ENCODE measurements around the gene DNASE1.
"Not testable (repeated sequence)": the region's sequence is repeated elsewhere in the genome, so short reads cannot be mapped to it uniquely, and the experiment has no call there.

DNASE1 gene

DNA sequence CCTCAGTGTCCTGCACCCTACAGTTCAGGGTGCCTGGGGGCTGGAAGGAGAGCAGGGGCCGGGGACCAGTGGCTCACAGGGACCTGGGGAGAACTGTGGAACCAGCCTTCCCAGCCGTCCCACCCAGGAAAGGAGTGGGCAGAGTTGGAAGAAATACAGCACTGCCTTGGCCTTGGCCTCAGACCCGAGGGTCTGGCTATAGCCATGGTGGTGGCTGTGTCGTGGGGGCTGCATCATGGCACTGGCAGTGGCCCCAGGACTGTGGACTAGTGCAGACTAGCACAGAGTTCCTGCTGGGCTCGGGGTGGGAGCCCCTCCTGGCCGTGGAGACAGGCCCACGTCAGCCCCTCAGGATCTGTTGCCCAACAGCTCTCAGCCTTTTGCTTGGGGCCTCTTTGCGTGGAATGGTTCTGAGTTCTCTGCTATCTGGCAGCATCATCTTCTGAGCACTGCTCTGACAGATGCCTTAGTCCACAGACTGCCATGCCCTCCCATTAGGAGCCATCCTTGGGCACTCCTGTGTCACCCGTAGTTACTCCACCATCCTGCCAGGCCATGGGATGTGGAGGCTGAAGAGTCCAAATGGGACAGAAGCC is 12.6 kb upstream of the DNASE1 start:
- no peak for DNase-seq

DNA sequence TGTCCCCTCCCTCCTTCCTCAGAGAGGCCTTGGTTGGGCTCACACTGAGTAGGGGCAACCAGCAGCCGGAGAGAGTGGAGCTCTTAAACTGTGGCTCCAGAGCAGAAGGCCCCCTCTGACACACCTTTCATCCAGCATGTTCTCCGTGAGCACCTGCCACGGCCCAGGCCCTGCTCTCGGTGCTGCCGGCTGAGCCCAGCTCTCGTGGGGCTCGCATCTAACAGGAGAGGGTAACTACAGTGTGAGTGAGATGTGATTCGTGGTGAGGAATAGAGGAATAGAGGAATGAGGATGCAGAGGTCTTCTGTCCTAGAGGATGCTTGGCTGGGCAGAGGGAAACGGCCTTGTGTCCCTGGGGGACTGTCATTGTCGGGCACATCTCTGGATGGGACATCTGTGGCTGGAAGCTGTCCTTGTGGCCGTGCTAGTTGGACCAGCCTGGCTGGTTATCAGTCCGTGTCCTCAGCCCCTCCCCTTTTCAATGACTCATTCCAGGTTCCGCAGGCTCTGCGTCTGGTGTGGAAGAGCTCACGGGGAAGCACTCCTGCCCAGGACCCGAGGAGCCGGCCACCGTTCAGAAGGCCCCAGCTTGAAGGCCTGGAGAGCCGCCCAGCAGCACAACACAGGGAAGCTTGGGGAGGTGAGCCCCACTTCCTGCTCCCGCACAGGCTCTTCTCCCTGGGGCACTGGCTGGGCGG is 11.9 kb upstream of the DNASE1 start:
- DNase-seq: no peak

- no peak for DNase-seq
These were observed 11.3 kb upstream of the DNASE1 start for GRCh38 chr16:3643095-3643730.

- no peak for DNase-seq
These were observed 9.4 kb upstream of the DNASE1 start for GRCh38 chr16:3645108-3645503.

DNA sequence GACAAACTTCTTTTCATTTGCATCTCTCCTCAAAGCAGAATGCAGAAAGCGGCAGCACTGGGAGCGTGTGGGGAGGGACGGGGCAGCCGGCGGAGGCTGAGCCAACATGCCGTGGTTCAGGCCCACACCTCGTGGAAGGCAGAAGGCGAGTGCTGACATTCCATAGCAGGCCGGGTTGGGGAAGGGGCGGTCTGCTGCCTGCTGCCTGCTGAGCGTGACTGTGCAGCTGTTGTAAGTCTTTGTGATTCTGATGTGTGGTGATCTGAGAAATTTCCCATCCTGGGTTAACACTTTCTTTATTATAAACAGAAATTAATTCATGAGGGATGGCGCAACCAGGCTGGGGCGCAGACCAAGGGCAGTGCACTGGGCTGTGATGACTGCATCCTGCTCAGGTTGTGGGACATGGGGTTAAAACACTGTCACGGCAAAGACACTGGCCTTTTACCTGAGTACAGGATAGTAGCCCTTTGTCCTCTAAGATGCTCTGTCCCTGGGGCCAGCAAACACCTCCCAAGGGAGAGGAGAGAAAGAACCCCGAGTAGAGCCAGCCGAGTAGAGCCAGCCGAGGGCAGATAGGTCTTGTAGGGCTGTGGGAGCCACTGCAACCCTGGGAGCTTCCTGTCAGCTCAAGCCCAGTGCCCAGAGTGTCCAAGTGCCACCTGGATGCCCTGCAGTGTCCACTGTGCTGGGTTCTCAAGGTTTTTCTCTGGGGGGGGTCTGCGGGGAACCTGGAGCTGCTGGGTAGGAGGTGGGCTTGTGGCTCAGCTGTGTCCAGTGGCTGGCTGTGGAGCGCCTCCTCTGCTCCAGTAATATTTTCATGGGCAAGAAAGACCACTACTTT is 8.8 kb upstream of the DNASE1 start:
- DNase-seq: no peak

DNA sequence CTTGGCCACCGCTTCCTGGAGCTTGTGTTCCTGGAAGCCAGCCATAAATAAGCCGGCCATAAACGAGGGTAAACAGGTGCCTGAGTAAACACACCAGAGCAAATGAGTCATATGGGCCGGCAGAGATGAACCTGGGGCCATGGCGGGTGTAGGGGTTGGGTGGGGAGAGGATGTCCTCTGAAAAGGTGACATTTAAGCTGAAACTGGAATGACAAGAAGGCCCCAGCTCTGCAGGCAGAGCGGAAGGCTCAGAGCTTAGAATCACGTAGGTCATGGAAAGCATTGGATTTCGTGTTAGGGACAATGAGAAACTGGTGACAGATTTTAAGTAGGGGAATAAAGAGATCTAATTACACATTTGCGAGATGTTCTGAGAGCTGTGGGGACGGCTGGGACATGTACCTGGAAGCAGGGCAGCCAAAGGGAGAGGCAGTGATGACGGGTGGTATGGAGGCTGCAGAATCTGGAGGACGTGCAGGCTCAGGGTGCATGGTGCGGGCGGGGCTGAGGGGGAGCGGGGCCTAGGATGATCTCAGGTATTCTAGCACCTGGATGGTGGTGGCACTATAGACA is 8.1 kb upstream of the DNASE1 start:
- no peak for DNase-seq

GRCh38 chr16:3650631-3651265 is 3.7 kb upstream of the DNASE1 start:
- no peak for DNase-seq

DNA sequence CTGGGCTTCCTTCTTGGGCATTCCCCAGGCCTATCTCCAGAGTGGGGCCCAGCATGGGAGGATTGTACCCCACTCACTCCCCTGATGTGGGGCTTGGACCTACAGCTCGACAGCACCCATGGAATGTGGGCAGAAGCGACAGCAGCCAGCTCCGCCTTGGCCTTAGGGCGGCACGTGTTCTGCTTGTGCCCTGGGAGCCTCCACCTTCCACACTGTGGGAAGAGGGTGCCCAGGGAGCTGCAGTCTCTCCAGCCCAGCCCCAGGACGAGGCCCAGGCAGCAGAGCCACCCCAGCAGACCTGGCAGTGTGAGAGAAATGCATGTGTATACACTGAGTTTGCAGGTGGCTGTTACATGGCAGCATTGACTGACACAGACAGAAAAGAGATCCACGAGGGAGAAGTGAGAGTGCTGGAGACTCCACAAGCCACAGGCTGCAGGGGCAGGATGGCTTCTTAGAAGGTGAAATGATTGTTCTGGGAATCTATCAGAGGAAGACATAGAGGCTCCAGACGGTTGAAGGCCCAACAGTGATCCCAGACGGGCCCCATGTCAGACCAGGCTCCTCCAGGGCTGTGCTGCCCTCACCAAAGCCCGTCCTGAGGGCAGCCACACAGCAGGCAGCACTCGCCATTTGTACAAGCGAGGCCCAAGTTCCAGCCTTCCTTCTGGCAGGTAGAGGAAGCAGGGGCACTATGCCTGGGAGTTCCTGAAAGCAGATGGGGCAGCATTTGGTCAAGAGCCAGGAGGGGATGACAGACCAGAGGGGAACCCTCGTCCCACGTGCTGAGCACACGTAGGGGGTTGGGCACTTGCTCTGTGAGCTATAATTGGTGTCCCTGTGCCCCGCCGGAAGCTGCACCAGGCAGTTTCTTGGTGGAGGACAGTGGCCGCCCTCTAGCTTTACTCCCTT is 2.8 kb upstream of the DNASE1 start:
- no peak for DNase-seq

GRCh38 chr16:3652373-3653195 is 1.9 kb upstream of the DNASE1 start:
- no peak for DNase-seq

GRCh38 chr16:3655030-3655395 is 522 bp downstream of the DNASE1 start:
- DNase-seq: no peak

DNA sequence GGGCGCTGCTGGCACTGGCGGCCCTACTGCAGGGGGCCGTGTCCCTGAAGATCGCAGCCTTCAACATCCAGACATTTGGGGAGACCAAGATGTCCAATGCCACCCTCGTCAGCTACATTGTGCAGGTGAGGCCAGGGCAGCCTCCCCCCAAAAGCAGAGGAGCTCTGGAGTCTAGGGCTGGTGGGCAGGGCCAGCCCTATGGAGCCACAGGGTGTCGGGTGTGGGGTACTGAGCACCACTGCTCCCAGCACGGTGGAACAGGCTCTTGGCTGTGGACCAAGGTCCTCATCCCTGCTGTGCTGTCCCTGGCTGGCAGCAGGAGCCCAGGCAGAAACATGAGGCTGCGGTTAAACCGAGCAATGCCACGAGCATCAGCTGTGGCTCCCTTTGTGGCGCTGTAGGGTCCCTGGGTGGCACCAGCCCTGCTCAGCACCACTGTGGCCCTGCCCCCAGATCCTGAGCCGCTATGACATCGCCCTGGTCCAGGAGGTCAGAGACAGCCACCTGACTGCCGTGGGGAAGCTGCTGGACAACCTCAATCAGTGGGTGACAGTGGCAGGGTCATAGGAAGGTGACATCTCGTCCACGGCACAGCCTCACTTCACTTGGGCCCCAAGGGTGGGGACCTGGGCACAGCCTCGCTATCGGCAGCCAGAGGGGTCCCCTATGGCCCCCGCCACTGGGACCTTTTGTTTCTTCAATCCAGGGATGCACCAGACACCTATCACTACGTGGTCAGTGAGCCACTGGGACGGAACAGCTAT is 1.1 kb downstream of the DNASE1 start:
- DNase-seq: no peak

- DNase-seq: not testable (repeated sequence)
These were observed 1.6 kb downstream of the DNASE1 start for GRCh38 chr16:3656160-3656490.

GRCh38 chr16:3656491-3657468 is 2.3 kb downstream of the DNASE1 start:
- no peak for DNase-seq

GRCh38 chr16:3659251-3659650 is 4.8 kb downstream of the DNASE1 start:
- DNase-seq: no peak

- DNase-seq: no peak
These were observed 6.8 kb downstream of the DNASE1 start for GRCh38 chr16:3661311-3661710.

- no peak for DNase-seq
These were observed 7.4 kb downstream of the DNASE1 start for GRCh38 chr16:3661922-3662321.

DNA sequence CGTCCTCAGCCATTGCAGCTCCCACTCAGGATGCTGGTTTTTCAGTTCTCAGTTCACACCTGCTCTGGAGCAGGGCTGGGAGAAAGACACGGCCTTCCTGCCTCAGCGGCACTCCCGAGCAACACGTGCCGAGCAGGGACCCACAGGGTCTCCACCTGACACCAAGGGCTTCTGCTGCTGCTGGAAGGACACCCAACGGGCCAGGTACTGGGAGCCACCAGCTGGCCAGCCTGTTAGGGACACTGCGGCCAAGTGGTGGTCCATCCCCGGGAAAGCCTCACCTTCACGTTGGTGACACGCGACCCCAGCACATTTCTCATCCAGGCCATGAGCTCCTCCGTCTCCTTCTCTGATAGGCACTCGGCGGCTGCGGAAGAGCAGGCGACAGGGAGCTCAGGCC is 8.1 kb downstream of the DNASE1 start:
- DNase-seq: no peak

DNA sequence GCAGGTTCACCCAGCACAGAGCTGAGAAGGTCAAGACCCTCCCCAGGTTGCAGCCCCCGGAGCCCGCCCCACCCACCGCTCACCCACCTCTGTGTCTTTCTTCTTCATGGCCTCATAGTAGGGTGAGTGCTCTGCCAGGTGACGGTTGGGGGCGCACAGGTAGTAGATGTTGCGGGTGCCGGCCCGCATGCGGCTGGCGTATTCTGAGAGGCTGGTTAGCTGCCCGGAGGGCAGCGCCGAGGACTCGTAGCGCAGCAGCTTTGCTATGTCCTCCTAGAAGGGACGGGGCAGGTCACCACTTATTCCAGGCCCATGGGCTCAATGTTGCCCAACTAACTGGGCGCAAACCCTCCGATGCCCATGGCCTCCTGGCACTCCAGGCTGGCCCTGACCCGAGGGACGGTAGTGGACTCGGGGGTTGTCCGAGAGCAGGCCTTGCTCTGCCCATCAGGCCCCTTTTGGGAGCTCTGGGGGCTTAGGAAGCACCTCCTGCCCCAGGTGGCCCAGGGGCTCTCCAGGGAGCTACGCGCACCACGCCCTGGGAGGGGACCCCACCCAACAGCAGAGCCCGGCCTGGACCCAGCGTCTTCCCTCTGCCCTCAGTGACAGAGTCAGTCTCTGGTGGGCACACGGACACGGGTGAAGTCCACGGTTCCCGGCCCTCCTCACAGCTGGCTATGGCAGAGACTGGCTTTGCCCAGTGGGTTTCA is 9.9 kb downstream of the DNASE1 start:
- DNase-seq: no peak
